Lung (tissue), 12 donors: Measurements from ENCODE around the gene FSIP1. TPM values are rescaled to one million over a fixed set of nuclear protein-coding genes. Genes with fewer than 3 reads are reported as not detected.

ENCODE experiments used
- ATAC-seq: fragments of 200-7000 bp; cut with Tn5 transposase; one replicate; pipeline ENCODE4 v1.9.1; 2020; ENCODE audit warnings: moderate number of reproducible peaks; ENCODE audit not compliant: insufficient read depth, low FRiP score
- DNase-seq, 3 donors: peaks; one replicate each; pipeline ENCODE4 v3.0.0-alpha.2; 2013 to 2017
- H3K27ac ChIP-seq, 2 donors: one replicate each; pipeline ENCODE4 v1.5.1; 2013; ENCODE audit warnings: mild to moderate bottlenecking in 2 of 2, moderate library complexity in 2 of 2, control low read depth in 1 of 2, inconsistent platforms in 1 of 2, low read depth in 1 of 2, low read length in 1 of 2
- H3K27me3 ChIP-seq, 3 donors: one replicate each; pipeline ENCODE4 v1.5.1; 2013; ENCODE audit warnings: low read length in 2 of 3; ENCODE audit not compliant: control insufficient read depth in 3 of 3, insufficient read depth in 3 of 3
- H3K36me3 ChIP-seq, 4 donors: one replicate each; pipeline ENCODE4 v1.5.1; 2013; ENCODE audit warnings: low read length in 4 of 4, mild to moderate bottlenecking in 1 of 4, moderate library complexity in 1 of 4; ENCODE audit not compliant: control insufficient read depth in 4 of 4, insufficient read depth in 4 of 4
- H3K4me1 ChIP-seq, 5 donors: one replicate each; pipeline ENCODE4 v1.5.1; 2013; ENCODE audit warnings: low read length in 5 of 5, mild to moderate bottlenecking in 2 of 5, moderate library complexity in 1 of 5; ENCODE audit not compliant: control insufficient read depth in 5 of 5, insufficient read depth in 5 of 5
- H3K4me3 ChIP-seq: one replicate; pipeline ENCODE4 v1.5.1; 2013; ENCODE audit warnings: mild to moderate bottlenecking, control low read depth, moderate library complexity
- H3K9ac ChIP-seq, 2 donors: one replicate each; pipeline ENCODE4 v1.5.1; 2013; ENCODE audit warnings: low read length in 2 of 2, control low read depth in 1 of 2; ENCODE audit not compliant: insufficient read depth in 1 of 2
- H3K9me3 ChIP-seq, 4 donors: one replicate each; pipeline ENCODE4 v1.5.1; 2013; ENCODE audit warnings: low read length in 3 of 4, mild to moderate bottlenecking in 1 of 4, moderate library complexity in 1 of 4; ENCODE audit not compliant: control insufficient read depth in 4 of 4, insufficient read depth in 3 of 4
- WGBS, 2 donors: extraction: QIAGEN DNeasy Blood & Tissue Kit; methylation state at CpG; one replicate each; pipeline ENCODE4 v1.1.7; 2013; 5-methylcytosine and 5-hydroxymethylcytosine counted together
- polyA plus RNA-seq, 2 donors: library from polyadenylated mRNA; stranded (reverse); fragments of 200-250 nt; gene quantifications; one replicate each; pipeline ENCODE4 v1.2.1, GENCODE V29; 2013
- total RNA-seq, 2 donors: library from RNA; depleted of rRNA in 1 of 2; stranded (reverse); fragments of >200 nt in 1 of 2; gene quantifications; one replicate each; pipeline ENCODE4 v1.2.1, GENCODE V29; 2014 to 2021
- TF ChIP-seq, protein P1 (sequence below): IDR thresholded peaks from 2 replicates; pipeline ENCODE4 v1.5.1; 2012; ENCODE audit warnings: mild to moderate bottlenecking; ENCODE audit errors: control extremely low read depth, extremely low read depth
- donor health status: control.
- donor health status: control.
- donor health status: Bipolar disorder and iron deficiency.
- donor health status: healthy.
- donor health status: DM: yes; HTN: yes; CAD: no.

The FSIP1 gene
- total and polyA plus RNA-seq, 4 donors, result 0.35 to 2.2 (median 0.98) TPM

- 48 to 61% methylated on average over 6 of the region's 6 CpGs for WGBS, 2 donors
- no peaks in the 10 kb centered on the region for H3K36me3 ChIP-seq
- H3K4me1 ChIP-seq, result no peaks in the 10 kb centered on the region
- no peak for ATAC-seq
- no peak for DNase-seq
- no peak overlapping the region for H3K4me3 ChIP-seq
- H3K27me3 ChIP-seq, result no peaks in the 10 kb centered on the region
- H3K9me3 ChIP-seq, result no peaks in the 10 kb centered on the region
- no peak overlapping the region for H3K27ac ChIP-seq
- no peak overlapping the region for H3K9ac ChIP-seq
- TF ChIP-seq, protein P1, sequence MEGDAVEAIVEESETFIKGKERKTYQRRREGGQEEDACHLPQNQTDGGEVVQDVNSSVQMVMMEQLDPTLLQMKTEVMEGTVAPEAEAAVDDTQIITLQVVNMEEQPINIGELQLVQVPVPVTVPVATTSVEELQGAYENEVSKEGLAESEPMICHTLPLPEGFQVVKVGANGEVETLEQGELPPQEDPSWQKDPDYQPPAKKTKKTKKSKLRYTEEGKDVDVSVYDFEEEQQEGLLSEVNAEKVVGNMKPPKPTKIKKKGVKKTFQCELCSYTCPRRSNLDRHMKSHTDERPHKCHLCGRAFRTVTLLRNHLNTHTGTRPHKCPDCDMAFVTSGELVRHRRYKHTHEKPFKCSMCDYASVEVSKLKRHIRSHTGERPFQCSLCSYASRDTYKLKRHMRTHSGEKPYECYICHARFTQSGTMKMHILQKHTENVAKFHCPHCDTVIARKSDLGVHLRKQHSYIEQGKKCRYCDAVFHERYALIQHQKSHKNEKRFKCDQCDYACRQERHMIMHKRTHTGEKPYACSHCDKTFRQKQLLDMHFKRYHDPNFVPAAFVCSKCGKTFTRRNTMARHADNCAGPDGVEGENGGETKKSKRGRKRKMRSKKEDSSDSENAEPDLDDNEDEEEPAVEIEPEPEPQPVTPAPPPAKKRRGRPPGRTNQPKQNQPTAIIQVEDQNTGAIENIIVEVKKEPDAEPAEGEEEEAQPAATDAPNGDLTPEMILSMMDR, result no peak
Measured at GRCh38 chr15:39799552-39800011, 16.9 kb upstream of the FSIP1 start.

GRCh38 chr15:39798382-39798781 is 15.7 kb upstream of the FSIP1 start:
- Histone ChIP-seq H3K9me3 (no peaks in the 10 kb centered on the region), H3K9ac (no peak overlapping the region)

GRCh38 chr15:39797407-39797806 is 14.8 kb upstream of the FSIP1 start:
- no peaks in the 10 kb centered on the region for H3K36me3 ChIP-seq
- no peak overlapping the region for H3K4me3 ChIP-seq
- H3K27ac ChIP-seq, result no peak overlapping the region
- TF ChIP-seq, protein P1, result no peak
- H3K4me1 ChIP-seq, result peaks cover 0 to 6% (median 0%) of the 10 kb centered on the region in 5 donors
- no peaks in the 10 kb centered on the region for H3K9me3 ChIP-seq
- no peak for ATAC-seq
- DNase-seq, result no peak
- H3K9ac ChIP-seq, result no peak overlapping the region
- WGBS, 2 donors, result 91 to 98% methylated on average over 6 of the region's 6 CpGs
- no peaks in the 10 kb centered on the region for H3K27me3 ChIP-seq

More at GRCh38 chr15:39798382-39798781, 15.7 kb upstream of the FSIP1 start:
- H3K36me3 ChIP-seq, result no peaks in the 10 kb centered on the region
- WGBS, 2 donors, result 92% methylated on average over 6 of the region's 6 CpGs
- no peak for DNase-seq
- no peak overlapping the region for H3K27ac ChIP-seq
- no peak overlapping the region for H3K4me3 ChIP-seq
- no peak for ATAC-seq
- no peaks in the 10 kb centered on the region for H3K27me3 ChIP-seq
- TF ChIP-seq, protein P1, result no peak
- no peaks in the 10 kb centered on the region for H3K4me1 ChIP-seq

DNA sequence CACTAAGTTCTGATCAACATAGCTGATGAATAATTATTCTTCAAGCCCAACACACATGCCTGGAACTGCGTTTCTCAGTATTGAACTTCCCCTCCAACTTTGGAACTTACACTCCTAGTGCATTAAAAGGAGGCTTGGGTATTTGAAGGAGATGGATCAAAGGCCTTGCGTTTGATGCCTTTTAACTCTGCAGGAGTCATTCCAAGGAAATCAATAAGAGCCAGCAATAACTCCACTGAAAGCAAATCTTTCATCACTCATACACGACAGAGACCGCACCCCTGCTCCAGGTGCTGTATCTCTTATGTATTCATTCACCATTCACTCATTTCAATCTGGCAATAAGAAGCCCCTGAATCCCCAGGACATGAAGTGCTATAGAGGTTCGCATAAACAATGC is 14.0 kb upstream of the FSIP1 start:
- ATAC-seq (no peak), DNase-seq (no peak)
- Histone ChIP-seq H3K36me3 (no peaks in the 10 kb centered on the region), H3K9me3 (no peaks in the 10 kb centered on the region), H3K9ac (no peak overlapping the region), H3K4me3 (no peak overlapping the region), H3K4me1 (peaks cover 0 to 6% (median 0%) of the 10 kb centered on the region in 5 donors), H3K27me3 (no peaks in the 10 kb centered on the region), H3K27ac (no peak overlapping the region)
- TF ChIP-seq, protein P1, result no peak
- WGBS, 2 donors, result 93 to 97% methylated on average over 5 of the region's 5 CpGs
